ENCODE measurements around the gene OTP.

Gene OTP

DNA sequence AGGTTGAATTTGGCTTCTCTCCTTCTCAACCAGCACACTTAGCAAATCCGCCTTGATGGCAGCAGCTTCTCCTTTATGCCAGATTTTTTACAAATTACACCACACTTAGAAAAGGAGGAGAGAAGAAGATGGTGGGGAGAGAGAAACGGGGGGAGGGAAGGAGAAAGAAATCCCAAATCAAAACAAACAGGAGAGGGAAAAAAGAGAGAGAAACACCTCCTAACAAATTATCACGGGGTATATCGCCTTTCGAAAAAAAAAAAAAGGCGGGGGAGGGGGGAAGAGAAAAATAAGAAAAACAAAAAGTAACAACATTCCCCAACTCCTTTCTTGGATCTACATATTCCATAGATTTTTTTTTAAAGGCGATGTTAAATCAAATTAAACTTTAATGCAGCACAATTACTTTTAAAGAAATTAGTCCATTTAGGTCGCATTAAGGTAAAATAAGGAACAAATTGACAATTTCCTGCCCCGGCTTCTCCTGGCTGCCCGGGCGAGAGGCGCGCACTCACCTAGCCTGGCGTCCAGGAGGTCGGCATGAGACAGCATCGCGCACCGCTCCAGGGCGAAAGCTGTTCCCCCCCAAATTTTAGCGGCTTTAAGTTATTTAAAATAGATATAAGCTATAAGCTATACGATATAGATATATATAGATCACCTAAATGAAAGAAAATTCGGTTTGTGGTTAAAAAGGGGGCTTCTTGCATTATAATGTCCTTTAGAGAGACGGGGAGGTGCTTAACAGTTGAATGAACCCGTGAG, at the start of gene OTP:
Gene OTP (minus strand): TSS at position 716 of the 765 bp plus-strand sequence. CDS start 164 bp downstream, at position 552.
- DNase-seq = no peak

DNA sequence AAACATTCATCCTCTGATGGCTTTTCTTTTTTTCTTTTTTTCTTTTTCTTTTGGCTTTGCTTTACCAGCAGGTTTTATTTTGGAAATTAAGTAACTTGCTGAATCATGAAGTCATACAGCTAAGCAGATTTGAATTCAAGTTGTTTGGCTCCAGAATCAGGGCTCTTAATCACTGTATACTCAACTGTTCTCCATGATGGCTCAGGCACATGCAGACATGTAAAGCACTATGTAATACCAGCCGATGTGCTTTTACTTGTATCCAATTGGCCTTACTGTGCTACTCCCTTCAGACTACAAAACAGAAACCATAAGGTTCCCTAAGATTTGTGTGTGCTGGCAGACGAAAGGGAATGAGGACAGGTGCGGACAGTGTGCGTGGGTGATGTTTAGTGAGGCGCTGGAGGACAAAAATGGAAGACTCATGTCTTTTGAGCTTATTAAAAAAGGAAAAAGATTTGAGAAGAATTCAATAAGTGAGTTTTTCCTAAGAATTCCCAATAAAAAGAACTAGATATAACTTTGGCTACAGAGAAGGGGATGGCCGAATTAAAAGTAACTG, 44.7 kb upstream of the OTP start:
- DNase-seq = no peak

DNA sequence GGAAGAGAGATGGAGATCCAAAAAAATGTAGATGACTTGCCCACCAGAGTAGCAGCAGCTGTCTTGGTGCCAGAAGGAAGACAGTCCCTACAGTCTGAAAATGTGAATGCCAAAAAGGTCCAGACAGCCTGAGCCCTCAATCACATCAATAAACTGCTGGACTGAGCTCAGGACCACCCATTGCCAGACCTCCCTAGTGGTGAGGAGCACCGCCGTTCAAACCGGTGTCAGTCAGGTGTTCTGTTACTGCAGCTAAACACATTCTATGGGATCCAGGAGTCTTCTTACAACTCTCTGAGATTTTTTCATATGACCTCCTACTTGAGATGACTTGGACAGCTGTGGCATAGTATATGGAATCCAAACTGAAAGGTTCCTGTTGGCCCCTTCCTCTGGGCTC, 32.0 kb upstream of the OTP start:
- no peak for DNase-seq

DNA sequence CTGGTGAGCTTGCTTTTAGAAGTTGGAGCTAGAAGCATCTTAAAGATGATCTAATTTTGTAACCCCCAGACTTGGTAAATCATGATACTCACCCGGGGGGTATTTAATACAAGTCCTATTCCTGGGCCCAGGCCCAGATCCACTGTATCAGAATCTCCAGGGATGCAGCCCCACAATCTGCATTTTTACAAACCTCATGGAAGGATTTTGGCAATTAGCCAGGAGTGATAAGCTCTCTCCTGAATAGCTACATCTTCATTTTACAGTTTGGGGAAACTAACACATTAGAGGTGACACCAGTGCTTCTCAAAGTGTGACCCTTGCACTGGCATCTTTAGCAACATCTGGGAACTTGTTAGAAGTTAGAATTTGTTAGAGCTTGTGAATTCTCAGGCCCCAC, 31.2 kb upstream of the OTP start:
- DNase-seq = no peak

DNA sequence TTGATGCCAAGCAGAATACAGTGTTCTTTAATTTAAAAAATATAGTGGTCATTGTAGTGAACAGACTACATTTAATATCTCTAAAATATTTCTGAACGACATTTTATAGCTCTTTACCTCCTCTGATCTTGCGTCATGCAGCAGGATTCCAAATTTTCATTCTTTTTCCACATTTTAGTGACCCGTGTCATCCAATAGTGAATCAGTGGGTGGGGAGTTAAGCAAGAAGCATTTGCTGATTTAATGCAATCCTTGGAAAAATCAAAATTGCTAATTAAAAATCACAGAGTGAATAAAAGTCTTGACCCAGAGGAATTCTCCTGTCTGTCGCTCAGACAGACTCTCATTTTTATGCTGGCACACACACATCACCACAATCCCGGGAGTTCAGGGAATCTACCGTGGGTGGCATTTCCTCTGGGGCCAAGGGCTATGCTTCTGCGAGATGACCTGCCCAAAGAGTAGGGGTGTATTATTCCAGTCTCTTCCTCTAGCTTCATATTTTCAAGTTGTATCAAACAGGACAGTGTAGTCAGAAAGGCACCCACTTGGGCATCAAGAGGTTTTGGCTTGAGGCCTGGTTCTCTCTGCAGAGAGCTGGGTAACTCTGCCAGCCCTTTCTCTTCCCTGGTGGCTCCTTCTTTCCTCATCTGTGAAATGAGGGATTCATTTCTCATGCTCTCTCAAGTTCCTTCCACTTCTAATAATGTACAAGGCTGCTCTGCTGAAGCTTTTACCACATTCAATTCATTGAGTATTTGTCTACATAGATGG, 24.8 kb upstream of the OTP start:
- DNase-seq = no peak

DNA sequence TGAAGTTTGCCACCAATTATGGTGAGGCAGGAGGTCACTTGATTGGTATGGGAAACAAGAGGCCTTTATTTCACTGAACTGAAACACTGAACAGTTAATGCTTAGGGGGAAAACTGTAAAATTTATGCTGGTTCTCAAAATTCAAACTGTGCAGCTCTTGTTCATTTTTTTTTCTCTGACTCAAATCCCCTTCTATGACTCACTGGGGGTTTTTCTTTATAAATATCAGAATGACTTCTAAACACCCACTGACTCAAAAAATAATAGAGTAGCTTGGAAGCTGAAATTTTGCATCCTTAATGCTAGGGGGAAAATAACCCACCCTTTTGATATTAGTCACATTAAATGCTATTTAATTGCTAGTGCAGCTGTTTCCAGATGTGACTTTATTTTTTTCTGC, 24.1 kb upstream of the OTP start:
- no peak for DNase-seq

DNA sequence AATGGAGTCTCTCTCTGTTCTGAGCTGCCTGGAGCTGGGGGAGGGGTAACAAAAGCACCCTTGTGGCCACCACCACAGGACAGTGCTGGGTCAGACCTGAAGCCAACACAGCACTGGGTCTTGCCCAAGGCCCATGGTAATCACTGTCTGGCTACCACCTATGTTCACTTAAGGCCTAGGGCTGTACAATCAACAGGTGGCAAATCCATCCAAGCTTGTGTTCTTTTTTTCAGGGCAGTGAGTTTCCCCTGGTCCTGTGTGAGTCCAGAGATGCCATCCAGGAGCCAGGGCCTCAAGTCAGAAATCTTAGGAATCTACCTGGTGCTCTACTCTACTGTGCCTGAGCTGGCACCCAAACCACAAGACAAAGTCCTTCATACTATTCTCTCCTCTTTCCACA, 20.1 kb upstream of the OTP start:
- DNase-seq = no peak

DNA sequence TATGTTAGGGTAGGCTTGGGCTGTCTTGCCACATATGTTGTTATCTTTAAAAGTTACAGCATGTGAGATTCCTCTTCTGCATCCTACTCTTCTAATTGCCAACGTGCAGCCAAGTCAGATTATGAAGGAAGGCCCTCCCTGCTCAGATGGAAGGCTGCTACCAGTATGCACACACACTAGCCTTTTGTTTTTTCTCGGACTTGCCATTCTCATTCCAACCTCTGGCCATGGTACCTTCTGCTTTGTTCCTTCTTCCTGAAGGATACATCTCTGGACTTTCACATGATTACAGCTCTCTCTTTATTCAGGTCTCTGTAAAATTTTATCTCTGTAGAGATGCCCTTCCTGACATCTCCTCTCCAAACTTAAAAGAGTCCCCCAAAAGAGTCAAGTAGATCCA, 12.8 kb upstream of the OTP start:
- no peak for DNase-seq

DNA sequence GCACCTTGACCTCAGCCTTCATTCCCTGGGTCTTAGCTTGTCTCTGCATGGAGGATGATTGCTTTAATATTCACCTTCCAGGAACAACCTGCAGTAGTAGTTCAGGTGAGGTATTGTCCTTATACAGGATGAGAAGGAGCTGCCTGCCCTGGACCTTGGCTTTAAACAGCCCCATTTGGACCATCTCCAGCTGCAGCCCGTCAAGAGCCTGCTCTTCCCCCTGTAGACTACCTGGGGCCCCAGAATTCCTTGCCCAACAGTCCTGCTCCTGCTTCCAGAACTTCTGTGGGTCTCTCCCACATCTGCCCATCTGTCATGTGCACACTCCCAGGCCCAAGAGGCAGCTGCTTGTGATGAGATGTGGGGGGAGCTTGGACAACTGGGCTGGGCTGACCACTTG, 12.2 kb upstream of the OTP start:
- DNase-seq = no peak

DNA sequence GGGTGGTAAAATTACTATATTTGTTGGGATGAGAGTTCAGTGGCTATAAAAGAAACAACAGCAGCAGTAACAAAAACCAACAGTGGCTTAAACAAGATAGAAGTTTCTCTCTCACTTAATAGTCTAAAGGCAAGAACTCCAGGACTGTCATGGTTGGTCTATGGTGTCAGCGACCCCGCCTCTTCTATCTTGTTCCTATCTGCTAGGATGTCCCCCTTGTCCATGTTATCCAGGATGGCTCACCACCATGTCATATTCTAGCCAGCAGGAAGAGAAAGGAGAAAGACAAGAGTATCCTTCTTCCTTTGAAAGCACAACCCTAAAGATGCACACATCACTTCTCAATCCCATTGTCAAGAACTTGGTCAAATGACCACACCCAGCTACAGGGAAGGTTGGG, 11.3 kb upstream of the OTP start:
- DNase-seq = no peak

DNA sequence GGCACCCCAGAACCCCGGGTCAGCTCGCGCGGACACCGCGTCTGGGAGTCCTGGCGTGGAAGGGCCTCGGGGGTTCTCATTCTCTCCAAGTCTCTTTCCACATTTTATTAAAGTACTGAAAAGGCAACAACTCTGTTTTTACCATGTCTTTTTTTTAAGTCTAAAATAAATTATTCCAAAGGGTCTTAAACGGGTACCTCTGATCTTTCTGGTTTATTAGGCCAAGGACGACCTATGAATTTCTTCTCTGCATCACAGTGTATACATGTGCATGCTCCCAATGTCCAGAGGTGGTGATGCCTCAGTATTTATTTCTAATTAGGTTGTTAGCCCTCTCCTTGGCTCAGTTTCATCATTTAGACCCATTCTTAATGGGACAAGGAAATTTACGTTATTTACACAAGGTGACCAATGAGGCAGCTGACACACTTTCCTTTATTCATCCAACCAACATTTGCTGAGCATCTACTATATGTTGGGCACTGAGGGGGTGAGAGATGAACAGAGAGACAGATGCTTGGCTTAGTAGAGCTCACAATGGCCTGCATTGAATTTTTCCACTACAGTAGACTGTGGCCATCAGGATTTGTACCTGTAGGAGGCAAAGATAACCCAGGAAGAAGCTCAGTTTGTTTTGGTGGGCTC, 7.6 kb upstream of the OTP start:
- no peak for DNase-seq

DNA sequence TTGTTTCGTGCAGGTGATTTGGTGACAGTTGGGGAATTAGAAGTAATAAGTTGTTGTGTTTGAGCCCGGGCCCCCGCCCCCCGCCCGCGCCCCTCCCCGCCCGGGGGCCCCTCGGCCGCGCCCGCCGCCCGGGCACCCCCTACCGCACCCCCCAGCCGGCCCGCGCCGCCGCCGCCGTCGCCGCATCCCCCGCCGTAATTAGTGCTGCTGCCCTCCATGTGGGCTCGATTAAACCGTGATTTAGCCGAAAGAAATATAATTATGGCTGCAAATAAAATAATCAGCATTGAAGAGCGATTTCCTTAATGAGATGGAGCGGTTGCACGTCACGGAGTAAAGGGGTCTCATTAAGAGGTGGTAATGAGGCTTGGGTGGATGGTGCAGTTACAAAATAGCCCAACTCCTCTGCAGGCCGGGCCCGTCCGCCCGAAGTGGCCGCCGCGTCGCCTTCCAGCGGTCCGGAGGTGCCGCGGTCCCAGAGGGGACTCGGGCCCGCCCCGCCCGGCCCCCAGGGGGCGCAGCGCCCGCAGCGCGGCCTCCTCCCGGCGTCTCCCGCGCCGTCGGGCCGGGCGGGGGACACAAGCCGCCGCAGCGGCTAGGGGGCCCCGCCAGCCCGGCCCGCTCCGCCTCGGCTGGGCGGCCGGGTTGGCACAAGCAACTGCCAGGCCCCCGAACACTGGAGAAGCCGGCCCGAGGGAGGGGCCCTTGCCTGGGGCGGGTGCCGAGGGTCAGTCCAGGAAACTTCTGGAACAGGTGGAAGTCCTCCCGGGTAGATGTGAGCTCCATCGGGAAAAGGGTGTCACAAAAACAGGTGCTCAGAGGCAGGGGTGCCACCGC, 6.9 kb upstream of the OTP start:
- no peak for DNase-seq

DNA sequence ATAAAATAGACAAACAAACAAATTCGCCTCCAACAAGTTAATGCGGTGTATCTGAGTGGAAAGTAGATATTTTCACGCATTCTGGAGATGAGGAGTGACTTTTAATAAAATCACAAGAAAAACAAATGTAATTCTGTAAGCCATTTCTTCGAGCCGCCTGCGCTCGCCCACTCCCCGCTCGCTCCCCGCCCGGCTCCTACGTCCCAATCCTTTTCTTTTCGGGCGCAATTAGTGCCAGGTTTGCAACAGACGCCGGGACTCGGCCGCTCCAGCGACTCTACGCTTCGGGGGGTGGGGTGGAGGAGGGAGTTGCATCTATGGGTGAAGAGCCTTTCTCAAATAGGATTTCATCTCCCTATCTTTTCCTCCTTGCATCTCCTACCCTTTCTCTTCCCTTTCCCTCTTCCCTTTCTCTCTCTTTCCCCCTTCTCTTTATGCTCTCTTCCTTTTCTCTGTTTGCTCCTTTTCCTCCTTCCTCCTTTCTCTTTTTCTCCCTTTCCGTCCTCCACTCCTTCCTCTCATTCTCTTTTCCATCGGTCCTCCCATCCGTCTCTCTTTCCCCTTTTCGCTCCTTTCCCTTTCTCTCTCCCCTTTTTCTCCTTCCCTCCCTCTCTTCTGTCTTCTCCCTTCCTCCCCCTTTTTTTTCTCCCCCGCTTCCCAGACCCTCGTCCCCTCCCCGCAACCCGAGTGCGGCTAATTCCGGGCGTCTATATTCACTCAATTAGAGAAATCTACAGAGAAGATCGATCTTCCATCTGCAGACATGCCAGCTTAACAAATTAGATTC, 6.1 kb upstream of the OTP start:
- DNase-seq = no peak

DNA sequence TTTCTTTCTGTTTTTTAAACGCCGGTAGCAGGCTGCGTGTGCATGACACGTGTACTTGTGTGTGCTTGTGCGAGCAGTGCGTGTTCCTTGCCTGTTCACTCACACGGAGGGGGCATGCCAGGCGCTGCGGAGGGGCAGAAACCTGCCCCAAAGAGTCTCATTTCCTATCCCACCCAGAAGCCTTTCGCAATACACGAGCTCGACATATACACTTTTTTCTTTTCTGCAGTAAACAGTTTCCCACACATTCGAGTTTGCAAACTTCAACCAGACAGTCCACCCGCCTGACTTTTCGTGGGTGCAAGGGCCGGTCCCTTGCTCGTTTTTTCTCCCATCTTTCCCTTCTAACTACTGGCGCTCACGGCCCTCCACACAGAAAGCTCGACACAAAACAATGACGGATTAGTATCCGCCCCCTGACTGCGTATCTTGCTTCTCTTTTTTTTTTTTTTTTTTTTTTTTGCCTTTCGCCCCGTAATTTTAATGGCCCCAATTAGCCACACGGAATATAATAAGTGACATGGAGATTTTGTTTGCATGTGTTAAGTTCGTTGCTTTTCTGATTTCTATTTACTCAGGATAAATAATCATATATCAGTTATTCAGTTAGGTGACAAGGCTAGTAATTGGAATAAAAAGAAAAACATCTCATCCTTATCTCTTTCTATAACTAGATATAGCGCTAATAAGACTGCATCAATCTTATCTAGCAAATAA, 5.3 kb upstream of the OTP start:
- DNase-seq = no peak

DNA sequence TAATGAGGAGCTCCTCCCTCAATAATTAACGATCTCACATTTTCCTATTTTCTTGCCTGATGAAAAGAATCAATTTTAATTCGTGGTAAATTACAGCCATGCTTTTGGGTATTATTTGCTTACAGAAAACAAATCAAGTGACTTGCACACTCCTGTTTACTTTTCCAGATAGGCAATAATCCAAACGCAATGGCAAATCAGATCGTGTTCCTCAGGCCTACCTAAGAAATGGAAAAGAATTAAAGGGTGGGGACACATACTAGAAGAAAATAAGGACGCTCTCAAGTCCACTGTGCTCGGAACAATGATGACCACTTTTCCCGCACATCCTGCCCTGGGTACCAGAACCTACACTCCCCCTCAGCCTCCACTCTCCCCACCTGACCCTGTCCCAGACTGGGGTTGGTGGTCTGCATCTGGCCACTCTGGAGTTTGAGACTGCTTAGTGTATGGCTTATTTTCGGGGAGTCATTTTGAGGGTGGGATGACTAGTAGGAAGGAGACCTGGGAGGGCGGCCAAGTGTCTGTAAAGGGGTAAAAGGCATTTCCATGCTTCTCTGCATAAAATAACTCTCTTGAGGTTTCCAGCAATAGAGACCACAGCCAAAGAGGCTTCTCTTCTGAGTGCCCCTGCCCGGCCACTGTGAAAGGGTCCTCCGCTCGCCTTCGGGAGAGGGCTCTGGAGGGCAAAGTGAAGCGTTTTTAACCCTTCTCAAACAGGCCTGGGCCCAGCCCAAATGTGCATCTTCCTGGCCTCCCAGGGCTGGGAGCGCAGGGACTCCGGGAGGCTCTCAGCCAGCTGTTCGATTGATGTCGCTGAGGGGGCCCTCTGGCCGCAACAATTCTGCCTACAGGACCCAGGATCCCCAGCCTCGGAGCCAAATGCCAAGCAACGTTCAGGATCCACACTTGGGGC, 4.5 kb upstream of the OTP start:
- no peak for DNase-seq

DNA sequence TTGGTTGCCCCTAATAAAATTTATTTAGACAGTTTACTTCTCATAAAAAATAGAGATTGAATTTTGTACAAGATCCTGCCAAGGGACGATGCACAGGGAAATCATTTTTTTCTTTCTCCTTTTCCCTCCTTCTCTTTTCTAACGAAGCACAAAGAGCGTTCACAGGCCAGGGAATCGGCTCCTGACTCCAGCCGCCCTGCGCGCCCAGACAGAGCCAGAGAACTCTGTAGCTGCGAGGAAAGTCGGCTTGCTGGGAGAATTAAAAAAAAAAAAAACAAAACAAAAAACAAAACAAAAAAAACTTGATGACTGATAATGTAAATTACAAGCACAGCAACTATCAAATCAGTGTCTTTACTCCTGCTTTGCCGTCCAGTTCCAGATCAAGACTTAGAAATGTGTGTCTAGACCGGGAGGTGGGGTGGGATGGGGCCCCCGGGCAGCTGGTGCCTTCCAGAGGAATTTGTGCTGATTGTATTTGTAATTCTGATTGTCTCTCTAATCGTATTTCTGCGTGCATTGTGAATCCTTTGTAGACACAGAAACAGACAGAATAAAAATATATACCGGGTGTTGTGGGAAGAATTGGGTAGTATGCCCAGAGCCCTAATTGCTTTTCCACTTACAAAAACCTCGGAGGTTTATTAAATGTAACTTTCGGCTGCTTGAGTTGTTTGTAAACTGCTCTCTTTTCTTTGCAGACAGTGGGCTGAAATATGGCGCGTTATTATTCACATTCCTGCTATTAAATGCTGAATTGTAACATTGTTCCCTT, 3.6 kb upstream of the OTP start:
- no peak for DNase-seq

DNA sequence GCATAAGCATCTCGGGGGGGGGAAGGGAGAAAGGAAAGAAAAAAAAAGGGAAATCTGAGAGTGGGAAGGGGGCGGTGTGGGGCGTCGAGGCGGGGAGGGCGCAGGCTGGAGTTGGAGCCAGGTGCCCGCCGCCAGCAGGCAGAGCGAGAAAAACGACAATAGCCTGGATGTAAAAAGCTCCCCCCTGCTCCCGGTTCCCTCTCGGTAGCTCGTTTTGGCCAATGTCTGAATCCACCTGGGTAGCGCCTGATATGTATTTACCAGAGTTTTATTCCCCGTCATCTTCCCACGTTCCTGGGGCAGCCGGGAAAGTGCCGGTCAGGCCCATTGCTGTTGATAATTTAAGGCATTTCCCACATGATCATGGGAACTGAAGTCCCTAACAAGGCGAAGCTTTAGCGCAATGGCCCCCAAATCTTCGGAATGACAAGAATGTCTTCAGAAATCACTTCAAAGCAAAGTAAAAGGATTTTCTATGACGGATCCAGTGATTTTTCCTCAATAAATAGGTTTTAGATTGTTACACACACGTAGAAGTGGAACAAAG, 3.0 kb upstream of the OTP start:
- DNase-seq = no peak

DNA sequence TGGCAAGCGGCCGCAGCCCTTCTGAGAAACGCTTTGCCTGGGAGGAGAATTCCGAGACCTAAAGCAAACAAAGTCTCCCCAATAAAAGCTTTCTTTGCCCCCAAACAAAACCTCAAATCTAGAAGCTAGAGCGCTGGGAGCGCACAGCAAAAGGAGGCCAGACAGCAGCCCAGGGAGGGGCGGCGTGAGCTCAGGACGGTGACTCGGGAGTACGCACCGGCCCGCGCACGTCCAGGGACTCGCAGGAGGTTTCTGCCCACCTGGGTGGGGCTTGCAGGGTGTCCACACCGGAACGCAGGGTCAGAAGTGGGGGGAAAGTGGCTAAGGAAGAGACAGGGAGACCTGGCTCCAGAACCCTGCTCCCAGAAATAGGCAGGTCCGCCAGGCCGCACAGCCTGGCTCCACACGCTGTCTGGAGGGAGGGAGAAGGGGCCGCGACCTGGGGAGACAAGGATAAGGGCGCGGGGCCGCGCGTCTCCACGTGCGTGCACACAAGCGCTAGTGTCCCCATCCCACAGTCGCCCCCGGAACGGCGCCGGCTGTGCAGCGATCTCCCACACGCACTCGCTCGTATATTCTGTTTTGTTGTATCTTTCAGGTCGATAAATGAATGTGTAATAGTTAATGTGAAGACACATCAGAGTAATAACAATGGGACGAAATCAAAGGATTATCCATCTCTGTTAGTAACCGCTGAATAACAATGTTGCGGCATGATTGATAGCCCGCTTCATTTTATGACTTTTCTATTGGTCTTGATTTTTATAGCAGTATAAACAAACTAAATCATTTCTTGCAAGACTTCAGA, 2.3 kb upstream of the OTP start:
- no peak for DNase-seq
